Stimulated activated CD8-positive, alpha-beta memory T cell treated with anti-CD3 and anti-CD28 coated beads, Interleukin-12 subunit alpha, Interleukin-12 subunit beta, amount 100 ng/mL, for 4 hours (primary cell): ENCODE data around the gene COL5A1.
"Not testable (repeated sequence)": the region's sequence is repeated elsewhere in the genome, so short reads cannot be mapped to it uniquely, and the experiment has no call there.

ENCODE experiments used
- DNase-seq: peaks from one replicate; pipeline ENCODE4 v3.0.0-alpha.2; 2020; ENCODE audit warnings: low read depth

COL5A1 gene

GRCh38 chr9:134692573-134692860, 50.9 kb downstream of the COL5A1 start:
- DNase-seq: no peak

DNA sequence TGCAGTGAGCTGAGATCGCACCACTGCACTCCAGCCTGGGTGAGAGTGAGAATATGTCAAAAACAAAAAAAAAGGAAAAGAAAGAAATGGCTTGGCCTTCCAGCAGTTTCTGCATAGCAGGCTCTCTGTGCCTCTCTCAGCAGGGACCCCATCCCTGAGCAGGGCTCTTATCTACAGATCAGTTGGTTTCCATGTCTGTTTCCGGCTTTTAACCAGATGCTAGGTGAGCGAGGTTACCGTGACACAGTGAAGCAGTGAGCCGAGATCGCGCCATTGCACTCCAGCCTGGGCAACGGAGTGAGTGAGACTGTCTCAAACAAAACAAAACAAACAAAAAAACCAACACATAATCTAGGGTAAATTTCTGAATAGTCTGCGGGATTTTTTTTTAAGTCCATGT, 51.4 kb downstream of the COL5A1 start:
- no peak for DNase-seq

DNA sequence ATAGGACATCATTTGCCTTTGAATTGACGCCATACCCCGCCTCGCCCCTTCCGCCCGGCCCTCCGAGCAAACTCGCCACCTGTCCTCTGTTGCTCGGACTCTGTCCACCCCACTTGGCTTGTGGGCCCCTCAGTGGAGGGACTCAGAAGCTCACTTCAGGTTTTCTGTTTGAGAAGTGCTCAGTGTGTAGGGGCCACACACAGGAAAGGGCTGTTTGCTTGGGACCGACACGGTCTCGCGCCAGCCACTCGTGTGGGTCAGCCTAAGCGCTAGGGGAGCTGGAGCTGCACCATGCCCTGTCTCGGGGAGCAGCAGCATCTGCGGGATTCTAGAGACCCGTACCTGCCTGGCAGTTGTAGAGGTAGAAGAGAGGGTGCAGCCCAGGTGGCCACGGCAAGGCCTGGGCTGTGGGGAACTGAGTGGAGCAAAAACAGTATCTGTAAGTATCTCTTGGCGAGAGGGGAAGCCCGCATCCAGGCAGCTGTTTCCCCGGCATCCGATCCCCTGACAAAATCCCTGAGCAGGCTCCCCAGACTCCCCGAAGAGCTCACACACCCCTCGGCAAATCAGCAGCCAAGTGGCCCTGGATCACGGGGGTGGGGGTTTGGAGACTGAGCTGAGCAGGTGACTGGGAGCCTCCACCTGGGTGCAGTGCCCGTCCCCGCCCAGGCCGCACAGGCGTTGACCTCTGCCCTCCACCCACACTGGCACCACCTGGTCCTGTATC, 52.2 kb downstream of the COL5A1 start:
- DNase-seq: no peak

DNA sequence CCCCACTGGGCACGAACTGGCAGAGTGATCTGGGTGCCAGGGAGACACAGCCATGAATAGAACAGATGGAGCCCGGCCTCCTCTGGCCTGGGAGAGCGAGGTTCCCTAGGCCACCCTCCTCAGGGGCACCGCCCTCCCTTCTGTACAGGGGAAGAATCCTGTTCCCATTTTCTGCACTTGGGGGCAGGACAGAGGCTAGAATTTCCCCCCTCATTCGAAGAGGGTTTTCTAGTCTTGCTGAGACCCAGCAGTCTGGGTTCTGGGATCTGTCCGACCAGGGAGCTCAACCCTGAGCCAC, 52.7 kb downstream of the COL5A1 start:
- no peak for DNase-seq

DNA sequence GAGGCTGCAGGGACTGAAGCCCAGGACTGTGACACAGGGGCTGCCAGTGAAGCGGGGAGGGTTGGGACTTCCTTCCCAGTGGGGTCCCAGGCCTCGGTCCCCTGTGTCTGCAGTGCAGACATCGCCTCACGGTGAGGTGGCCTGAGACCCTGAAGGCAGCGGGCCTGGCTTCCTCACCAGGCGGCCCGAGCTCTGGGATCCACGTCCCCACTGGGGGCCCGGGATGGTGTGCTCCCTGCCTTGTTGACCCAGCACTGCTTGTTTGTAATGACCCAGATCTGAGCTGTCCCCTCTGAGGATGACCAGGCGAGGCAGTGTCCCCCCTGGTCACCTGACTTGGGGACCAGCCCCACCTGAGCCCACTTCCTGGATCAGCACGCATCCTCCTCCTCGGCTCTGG, 53.1 kb downstream of the COL5A1 start:
- no peak for DNase-seq

- DNase-seq: no peak
Observed at GRCh38 chr9:134695144-134695543, 53.5 kb downstream of the COL5A1 start.

DNA sequence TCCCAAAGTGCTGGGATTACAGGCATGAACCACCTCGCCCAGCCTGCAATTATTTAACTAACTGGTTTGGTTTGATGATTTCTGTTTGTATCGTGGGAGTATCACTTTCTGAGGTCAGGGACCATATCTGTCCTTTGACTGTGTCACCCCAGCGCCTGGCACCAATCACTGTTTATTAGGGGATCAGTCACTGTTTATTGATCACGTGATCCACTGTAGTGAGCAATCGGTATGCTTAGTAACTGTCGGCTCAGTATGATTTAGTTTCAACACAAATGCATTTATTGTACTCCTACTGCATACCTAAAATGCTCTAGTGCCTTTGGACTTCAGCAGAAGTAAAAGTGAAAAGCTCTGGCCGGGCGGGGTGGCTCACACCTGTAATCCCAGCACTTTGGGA, 54.8 kb downstream of the COL5A1 start:
- DNase-seq: no peak

- DNase-seq: no peak
Observed at GRCh38 chr9:134698111-134698510, 56.5 kb downstream of the COL5A1 start.

DNA sequence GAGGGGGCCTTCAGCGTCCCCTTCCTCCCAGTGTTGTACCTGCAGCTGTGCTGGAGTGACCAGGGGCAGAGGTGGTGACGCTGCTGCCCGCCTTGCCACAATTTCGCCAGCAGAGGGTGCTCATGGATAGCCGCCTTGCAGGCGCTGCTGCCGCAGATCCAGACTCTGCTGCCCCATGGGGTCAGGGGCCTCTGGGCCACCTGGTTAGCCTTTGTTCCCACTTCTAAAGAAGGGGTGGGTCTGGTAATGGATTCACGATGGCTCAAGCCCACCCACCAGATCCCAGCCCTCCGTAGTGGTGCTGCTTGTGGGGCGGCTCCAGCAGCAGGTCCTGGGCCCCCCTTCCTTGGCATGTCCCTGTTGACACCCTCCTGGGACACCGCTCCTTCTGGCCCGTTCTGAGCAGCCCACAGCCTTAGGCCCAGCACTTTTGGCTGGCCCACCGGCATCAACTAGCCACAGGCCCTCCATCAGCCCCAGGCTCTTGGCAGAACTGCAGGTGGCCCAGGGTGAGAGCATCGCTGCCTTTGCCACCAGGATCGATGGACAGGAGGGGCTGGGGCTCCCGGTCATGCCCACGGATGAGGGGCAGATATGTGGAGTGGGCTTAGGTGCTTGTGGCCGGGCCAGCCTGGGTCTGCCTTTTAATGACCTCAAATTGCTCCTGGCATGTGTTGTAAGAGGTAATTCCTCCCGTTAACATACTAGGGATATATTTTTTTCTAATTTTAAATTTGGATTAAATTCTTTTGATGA, 57.2 kb downstream of the COL5A1 start:
- no peak for DNase-seq

DNA sequence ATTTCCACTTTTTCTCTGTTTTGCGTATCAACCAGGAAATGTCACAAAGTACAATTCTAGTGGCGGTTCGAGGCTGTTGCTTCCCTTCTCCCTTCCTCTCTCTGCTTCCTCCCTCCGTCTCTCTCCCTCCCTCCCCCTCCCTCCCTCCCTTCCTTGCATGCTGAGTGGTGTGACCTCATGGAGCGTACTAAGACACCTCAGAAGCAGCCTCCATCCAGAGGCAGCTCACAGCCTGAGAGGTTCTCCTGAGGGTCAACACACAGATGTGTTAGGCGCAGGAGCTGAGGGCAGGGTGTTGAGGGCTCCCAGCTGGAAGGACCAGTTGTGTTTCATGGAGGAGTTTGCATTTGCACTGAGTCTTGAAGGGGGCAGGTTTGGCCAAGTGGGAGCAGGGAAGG, 57.7 kb downstream of the COL5A1 start:
- DNase-seq: no peak

DNA sequence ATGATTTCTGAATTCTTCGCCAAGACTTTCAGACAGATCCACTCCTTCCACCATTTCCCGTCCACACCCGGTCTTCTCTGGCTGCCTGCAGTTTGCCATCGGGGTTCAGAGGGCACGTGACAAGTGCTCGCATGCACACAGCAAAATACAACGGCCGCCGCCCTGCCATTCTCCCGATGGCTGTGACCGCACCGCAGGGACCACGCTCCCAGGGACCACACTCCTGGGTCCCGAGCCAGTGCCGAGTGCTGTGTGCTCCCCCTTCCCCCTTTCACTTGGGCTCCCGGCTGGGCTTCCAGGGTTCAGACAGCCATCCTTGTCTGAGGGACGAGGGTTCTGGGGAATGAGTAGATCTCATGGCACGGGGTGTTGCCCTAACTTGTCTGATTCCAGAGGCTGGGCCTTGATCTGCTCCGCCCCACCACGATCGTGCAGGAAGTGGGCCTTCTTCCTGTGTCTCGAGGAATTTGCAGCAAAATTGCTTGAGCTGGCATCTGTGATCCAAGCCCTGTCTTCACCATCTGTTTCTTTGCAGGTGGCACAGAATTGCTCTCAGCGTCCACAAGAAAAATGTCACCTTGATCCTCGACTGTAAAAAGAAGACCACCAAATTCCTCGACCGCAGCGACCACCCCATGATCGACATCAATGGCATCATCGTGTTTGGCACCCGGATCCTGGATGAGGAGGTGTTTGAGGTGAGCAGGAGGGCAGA, 59.2 kb downstream of the COL5A1 start:
- no peak for DNase-seq

GRCh38 chr9:134701581-134702259, 60.1 kb downstream of the COL5A1 start:
- no peak for DNase-seq

DNA sequence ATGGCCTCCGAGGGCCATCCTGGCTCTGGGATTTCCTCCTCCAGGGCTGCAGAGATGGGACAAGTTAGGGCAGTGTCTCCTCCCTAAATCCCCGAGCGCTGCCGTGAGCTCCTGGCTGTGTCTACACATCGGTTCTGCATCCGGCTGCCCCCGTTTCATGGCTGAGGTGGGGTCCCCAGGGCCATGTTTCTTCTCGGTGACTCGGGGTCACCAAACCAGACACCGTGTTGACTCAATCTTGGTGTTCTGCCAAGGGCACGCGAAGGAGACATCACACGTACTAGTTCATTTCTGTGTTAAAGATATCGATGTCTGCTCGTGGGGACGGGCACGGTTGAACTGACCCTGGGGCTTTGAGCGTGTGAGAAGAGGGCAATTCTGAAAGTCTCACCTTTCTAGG, 60.7 kb downstream of the COL5A1 start:
- no peak for DNase-seq

DNA sequence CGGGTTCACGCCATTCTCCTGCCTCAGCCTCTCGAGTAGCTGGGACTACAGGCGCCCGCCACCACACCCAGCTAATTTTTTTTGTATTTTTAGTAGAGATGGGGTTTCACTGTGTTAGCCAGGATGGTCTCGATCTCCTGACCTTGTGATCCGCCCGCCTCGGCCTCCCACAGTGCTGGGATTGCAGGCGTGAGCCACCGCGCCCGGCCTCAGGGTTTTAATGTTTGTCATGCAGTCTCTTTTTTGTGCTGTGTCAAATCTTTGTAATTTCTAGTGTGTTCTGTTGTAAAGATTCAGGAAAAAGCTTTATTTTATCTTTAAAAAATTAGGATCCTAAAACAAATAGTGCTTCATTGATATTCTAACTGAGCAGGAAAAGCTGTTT, 62.1 kb downstream of the COL5A1 start:
- not testable (repeated sequence) for DNase-seq

DNA sequence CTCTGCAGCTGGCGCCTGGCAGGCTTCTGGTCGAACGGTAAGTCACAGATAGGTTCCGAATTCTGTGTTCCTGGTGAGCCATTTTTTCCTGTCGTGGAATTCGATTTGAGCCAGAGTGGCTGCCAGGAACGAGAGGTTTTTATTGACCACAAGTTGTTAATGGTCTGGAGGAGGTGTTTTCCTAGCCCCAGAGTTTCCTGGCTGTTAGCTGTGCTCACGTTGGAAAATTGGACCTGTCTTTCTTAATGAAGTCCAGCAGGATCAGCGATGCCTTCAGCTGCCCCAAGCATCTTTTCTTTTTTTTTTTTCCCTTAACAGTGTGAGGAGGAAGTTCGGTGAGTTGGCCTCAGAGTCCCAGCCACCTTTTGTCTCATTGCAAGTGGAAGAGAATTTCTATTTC, 62.9 kb downstream of the COL5A1 start:
- DNase-seq: no peak

DNA sequence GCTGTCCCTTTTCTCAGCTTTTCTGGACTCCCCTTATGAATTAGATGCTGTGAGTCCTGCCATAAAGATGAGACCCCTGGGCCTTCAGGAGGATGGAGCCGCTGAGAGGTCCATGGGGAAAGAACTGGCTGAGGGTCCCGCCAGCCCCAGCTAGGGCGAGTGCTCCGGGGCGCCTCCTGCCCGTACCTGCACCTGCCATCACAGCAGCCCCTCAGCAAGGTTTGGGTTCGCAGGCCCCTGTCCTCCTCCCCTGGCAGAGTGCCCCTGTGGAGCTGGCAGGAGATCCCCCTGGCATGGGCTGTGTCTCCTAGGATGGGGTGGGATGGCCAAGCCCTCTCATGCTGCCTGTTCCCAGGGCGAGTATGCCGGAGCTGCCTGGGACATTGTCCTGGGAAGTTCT, 64.2 kb downstream of the COL5A1 start:
- no peak for DNase-seq

DNA sequence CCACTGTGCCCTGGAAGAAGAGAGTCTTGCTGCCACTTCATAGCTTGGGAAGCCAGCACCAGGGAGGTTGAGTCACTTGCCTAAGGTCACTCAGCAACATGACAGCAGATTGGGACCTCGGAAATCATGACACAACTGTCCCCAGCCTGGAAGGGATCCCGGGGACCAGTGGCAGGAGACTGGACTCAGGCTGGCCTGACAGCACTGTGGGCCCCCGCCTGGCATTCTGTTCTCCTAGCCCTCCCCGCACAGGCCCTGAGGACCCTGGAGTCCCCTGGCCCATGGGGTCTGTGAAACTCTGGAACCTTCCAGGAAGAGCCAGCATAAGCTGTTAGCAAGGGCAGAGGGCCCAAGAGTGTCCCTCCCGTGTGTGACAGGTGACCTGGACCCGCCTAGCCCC, 64.9 kb downstream of the COL5A1 start:
- DNase-seq: no peak

DNA sequence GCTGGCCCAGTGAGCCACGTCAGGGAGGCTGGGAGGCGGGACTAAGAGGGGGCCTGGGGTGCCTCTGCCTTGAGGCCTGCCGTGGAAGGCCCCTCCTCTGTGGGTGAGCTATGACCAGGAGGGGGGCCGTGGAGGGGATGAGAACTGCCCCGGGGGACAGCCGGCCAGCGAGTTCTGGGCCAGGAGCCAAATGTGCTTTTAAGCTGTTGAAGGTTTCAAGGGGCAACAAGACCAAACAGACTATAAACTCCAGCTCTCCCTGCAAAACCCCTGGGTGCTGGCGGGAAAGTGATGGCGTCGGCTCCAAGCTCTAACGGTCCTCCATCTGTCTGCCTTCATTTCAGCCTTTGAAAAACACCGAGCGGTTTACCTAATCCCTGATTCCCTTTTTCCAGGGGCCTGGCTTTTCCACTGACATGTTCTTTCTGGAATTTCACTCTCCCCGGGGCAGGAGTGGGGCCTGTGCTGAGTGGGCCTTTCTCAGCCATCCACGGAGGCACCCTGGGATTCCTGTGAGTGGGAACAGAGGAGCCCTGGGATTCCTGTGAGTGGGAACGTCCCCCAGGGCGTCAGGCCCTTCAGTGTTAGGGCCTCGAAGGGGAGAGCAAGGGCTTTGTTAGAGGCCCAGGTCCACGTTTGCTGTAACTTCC, 65.6 kb downstream of the COL5A1 start:
- no peak for DNase-seq

DNA sequence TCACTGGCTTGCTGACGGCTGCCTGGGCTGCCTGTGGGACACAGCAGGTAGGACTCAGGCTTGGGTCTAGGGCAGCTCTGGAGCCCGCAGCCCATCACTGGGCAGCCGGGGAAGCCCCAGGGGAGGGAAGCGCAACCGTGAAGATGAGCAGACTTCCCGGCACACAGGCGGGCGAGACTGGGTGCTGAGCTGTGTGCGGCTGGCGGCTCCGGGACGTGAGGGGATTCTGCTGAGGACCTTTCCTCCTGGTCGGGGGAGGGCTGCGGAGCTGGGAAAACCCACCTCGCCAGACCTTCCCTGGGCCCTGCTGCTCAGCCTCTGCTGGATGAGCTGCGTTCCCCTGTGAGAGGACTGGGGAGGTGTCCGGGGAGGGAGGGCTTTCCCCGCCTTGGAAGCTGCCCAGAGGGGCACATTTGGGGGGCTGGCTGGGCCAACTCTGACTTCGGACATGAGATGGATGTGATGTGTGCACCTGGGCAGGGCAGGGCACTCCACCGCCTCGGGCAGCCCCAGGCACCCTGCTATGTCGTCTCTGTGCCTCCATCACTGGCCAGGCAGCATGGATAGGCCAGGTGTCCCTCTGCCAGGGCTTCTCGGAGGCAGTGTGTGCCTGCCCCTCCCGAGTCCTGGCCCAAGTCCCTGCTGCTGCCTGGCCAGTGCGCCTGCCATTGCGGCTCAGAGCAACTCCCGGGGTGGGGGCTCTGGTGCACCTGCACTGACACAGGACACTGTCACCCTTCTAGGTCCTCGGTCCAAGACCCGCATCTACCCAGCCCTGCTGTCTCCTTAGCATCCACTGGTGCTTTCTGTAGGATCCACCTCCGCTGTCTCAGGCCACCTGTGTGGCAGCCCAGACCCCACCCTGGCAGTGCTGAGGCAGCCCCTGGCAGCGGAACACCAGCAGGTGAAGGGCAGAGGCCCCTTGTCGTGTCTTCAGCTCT, 66.4 kb downstream of the COL5A1 start:
- DNase-seq: no peak

DNA sequence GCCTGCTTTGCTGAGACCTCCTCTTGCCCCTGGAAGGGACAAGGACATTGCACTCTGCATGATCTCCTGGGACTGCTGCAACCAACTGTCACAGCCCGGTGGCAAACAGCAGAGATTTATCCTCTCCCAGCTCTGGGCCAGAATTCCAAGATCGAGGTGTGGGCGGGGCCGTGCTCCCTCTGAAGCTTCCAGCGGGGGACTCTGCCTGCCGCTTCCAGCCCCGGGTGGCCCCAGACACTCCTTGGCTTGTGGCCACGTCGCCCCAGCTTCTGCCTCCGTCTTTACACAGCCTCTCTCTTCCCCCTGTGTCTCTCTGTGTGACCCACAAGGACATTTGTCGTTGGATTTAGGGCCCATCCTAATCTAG, 67.1 kb downstream of the COL5A1 start:
- no peak for DNase-seq

DNA sequence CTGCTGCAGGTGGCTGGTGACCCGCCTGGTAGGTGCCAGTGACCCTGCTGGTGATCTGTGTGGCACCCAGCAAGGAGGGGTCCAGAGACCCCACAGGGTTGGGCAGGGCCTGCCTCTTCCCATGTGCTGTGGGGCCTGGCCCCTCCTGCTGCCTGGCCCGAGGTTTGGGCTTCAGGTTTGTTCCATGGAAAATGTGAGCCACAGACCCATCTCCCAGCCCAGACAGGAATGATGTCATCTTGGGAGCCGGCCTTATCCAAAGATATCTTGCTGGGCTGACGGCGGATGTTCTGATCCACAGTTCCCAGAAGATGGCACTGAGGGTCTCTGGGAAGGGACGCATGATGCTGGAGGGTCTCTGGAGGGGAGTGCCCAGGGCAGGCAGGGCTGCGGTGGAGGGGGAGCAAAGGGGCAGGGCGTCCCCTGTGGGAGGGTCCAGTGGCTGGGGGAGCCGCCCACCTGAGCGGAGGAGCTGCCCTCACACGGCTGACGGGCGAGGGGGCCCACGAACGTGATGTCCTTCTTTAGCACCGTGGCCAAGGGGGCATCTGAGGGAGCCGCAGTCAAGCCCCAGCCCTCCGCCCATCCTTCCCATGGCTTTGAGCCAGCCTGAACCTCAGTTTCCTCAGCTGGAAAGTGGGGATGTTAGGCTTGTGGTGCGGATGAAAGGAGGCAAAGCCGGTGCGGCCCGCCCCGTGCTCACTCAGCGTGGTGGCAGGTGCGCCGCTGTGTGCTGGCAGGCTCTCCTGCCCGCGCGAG, 68.1 kb downstream of the COL5A1 start:
- no peak for DNase-seq
